B cell (primary cell): Measurements from ENCODE around the gene PLA2R1. TPM values are rescaled to one million over a fixed set of nuclear protein-coding genes. Genes with fewer than 3 reads are reported as not detected.

Source experiments
- ATAC-seq: fragments of 200-7000 bp; cut with Tn5 transposase; one replicate; pipeline ENCODE4 v1.10.0; 2021; ENCODE audit warnings: low read depth, mild to moderate bottlenecking, moderate number of reproducible peaks, moderate library complexity
- CTCF ChIA-PET: fragments of 350-600 bp; sonication (Branson Sonifier 250); formaldehyde crosslinking; loops from one replicate; lab custom pipeline; 2021; ENCODE audit warnings: antibody characterized with exemption, inconsistent platforms; lab: Charles Lee
- POLR2A ChIA-PET: fragments of 350-600 bp; sonication (Branson Sonifier 250); formaldehyde crosslinking; loops from one replicate; lab custom pipeline; 2021; ENCODE audit warnings: antibody characterized with exemption; lab: Charles Lee
- DNase-seq: peaks from one replicate; pipeline ENCODE4 v3.0.0; 2013
- H2AFZ ChIP-seq: 2 replicates; pipeline ENCODE4 v1.6.1; 2012; ENCODE audit warnings: mild to moderate bottlenecking, low read depth, low read length; ENCODE audit not compliant: insufficient read depth, poor library complexity, severe bottlenecking
- H3K27ac ChIP-seq, 2 donors: 1 replicate in 1 of 2; 2 replicates in 1 of 2; pipeline ENCODE4 v1.5.1; 2012 to 2013; ENCODE audit warnings: low read length in 2 of 2, mild to moderate bottlenecking in 2 of 2, moderate library complexity in 1 of 2
- H3K27me3 ChIP-seq, 4 experiments: fragments of 200-600 bp in 1 of 4; sonication (generic) in 1 of 4; replicated peaks in 1 of 4; 1 replicate in 2 of 4; 2 replicates in 2 of 4; pipeline versions ENCODE4 v1.6.1 to v1.7.0; 2013 to 2016; ENCODE audit warnings: low read length in 3 of 4, mild to moderate bottlenecking in 2 of 4, mixed read lengths in 1 of 4, moderate library complexity in 1 of 4; ENCODE audit not compliant: insufficient read depth in 4 of 4, control insufficient read depth in 3 of 4; ENCODE audit errors: control extremely low read depth in 1 of 4
- H3K36me3 ChIP-seq, 2 experiments: replicated peaks in 1 of 2; 1 replicate in 1 of 2; 2 replicates in 1 of 2; pipeline versions ENCODE4 v1.6.1 to v1.7.1; 2013; ENCODE audit warnings: low read length in 1 of 2; ENCODE audit not compliant: insufficient read depth in 2 of 2, control insufficient read depth in 1 of 2; ENCODE audit errors: control extremely low read depth in 1 of 2, extremely low read depth in 1 of 2
- H3K4me1 ChIP-seq, 2 donors: fragments of 200-600 bp in 1 of 2; sonication (generic) in 1 of 2; 1 replicate in 1 of 2; 2 replicates in 1 of 2; pipeline versions ENCODE4 v1.5.1 to v1.6.1; 2013 to 2017; ENCODE audit warnings: low read length in 2 of 2; ENCODE audit not compliant: control insufficient read depth in 2 of 2, insufficient read depth in 2 of 2
- H3K4me2 ChIP-seq: replicated peaks from 2 replicates; pipeline ENCODE3; 2012; ENCODE audit warnings: mild to moderate bottlenecking, low read depth, low read length; ENCODE audit not compliant: poor library complexity, severe bottlenecking
- H3K4me3 ChIP-seq, 5 experiments: fragments of 200-600 bp in 1 of 5; sonication (generic) in 1 of 5; 1 replicate in 3 of 5; 2 replicates in 2 of 5; pipeline versions ENCODE4 v1.5.1 to v1.7.0; 2011 to 2016; ENCODE audit warnings: low read length in 4 of 5, mild to moderate bottlenecking in 4 of 5, low read depth in 2 of 5, control low read depth in 1 of 5, moderate library complexity in 1 of 5; ENCODE audit not compliant: insufficient read depth in 1 of 5; ENCODE audit errors: control extremely low read depth in 1 of 5, extremely low read depth in 1 of 5
- H3K79me2 ChIP-seq: fragments of 200-600 bp; sonication (generic); one replicate; pipeline ENCODE4 v1.6.0; 2016; ENCODE audit warnings: low read length; ENCODE audit not compliant: control insufficient read depth, insufficient read depth
- H3K9ac ChIP-seq: fragments of 200-600 bp; sonication (generic); 2 replicates; pipeline ENCODE4 v1.6.1; 2017; ENCODE audit warnings: mild to moderate bottlenecking, low read length, moderate library complexity
- H3K9me3 ChIP-seq, 3 donors: one replicate each; pipeline versions ENCODE4 v1.6.1 to v1.7.1; 2013; ENCODE audit warnings: low read length in 2 of 3; ENCODE audit not compliant: control insufficient read depth in 2 of 3, insufficient read depth in 1 of 3; ENCODE audit errors: control extremely low read depth in 1 of 3
- H4K20me1 ChIP-seq: 2 replicates; pipeline ENCODE4 v1.6.0; 2012; ENCODE audit warnings: mild to moderate bottlenecking, low read length; ENCODE audit not compliant: insufficient read depth, control insufficient read depth, poor library complexity, severe bottlenecking
- H3K27ac Mint-ChIP-seq: one replicate; pipeline ENCODE4 v1.8.0; 2021; ENCODE audit warnings: mixed read lengths
- H3K27me3 Mint-ChIP-seq: one replicate; pipeline ENCODE4 v1.8.0; 2021; ENCODE audit warnings: mixed read lengths
- H3K4me1 Mint-ChIP-seq: one replicate; pipeline ENCODE4 v1.8.0; 2021; ENCODE audit warnings: mixed read lengths
- H3K4me3 Mint-ChIP-seq: one replicate; pipeline ENCODE4 v1.8.0; 2021; ENCODE audit warnings: mixed read lengths
- H3K9me3 Mint-ChIP-seq: one replicate; pipeline ENCODE4 v1.8.0; 2022; ENCODE audit warnings: mixed read lengths; ENCODE audit not compliant: insufficient read depth
- CTCF ChIP-seq: fragments of 200-600 bp; IDR thresholded peaks from one replicate; pipeline ENCODE4 v1.8.0; 2022; ENCODE audit warnings: antibody characterized with exemption, mild to moderate bottlenecking
- EZH2 ChIP-seq: IDR thresholded peaks from 2 replicates; pipeline ENCODE4 v1.6.1; 2012; ENCODE audit warnings: borderline replicate concordance, low read depth, mild to moderate bottlenecking, moderate library complexity, low read length; ENCODE audit not compliant: insufficient read depth, poor library complexity, severe bottlenecking
- WGBS: methylation state at CpG from one replicate; pipeline ENCODE4 v1.1.5; 2013; ENCODE audit warnings: missing lambda C conversion rate; ENCODE audit not compliant: insufficient coverage; 5-methylcytosine and 5-hydroxymethylcytosine counted together
- intact Hi-C: fragments of 100-400 bp; cut with micrococcal nuclease; formaldehyde crosslinking; loops from one replicate; pipeline ENCODE4 v1.10.0; 2022
- polyA plus RNA-seq: library from polyadenylated mRNA; depleted of rRNA; stranded (reverse); fragments of >200 nt; gene quantifications from 2 replicates; pipeline ENCODE4 v1.2.3, GENCODE V29; 2012
- total RNA-seq, 2 donors: library from RNA; stranded (reverse); fragments of 120-200 nt in 1 of 2; gene quantifications; 1 replicate in 1 of 2; 2 replicates in 1 of 2; pipeline versions ENCODE4 v1.2.3 to v1.2.4, GENCODE V29; 2013 to 2022

Gene PLA2R1
- total and polyA plus RNA-seq, 2 donors (not counting 1 experiment from before 2014, with no cell fraction given): not detected

- Histone ChIP-seq H3K9ac (no peak overlapping the region), H3K4me1 (no peaks in the 10 kb centered on the region), H2AFZ (no peak overlapping the region), H3K27ac (no peak overlapping the region), H3K4me3 (no peak overlapping the region), H3K36me3 (no peaks in the 10 kb centered on the region), H3K79me2 (no peaks in the 10 kb centered on the region), H3K4me2 (no peak overlapping the region), H4K20me1 (no peaks in the 10 kb centered on the region), H3K27me3 (peaks cover 0 to 3% (median 1%) of the 10 kb centered on the region in 4 experiments), H3K9me3 (peaks cover 0 to 3% (median 1%) of the 10 kb centered on the region in 3 donors)
- intact Hi-C loops: no loop called here
- no peaks in the 10 kb centered on the region for H3K4me1 Mint-ChIP-seq
- no peak overlapping the region for H3K4me3 Mint-ChIP-seq
- TF ChIP-seq CTCF (no peak), EZH2 (no peak)
- no peaks in the 10 kb centered on the region for H3K9me3 Mint-ChIP-seq
- no CpG with 5 or more reads among the region's 7 CpGs for WGBS
- peaks cover 19% of the 10 kb centered on the region for H3K27me3 Mint-ChIP-seq
- DNase-seq (no peak), ATAC-seq (no peak)
- no peak overlapping the region for H3K27ac Mint-ChIP-seq
- ChIA-PET CTCF (no interaction called here), POLR2A (no interaction called here)
Observed at GRCh38 chr2:159982842-159983785, 79.3 kb downstream of the PLA2R1 start.

- no peak overlapping the region for H3K4me3 Mint-ChIP-seq
- no peaks in the 10 kb centered on the region for H3K4me1 ChIP-seq
- H4K20me1 ChIP-seq: no peaks in the 10 kb centered on the region
- no peak overlapping the region for H3K4me2 ChIP-seq
- TF ChIP-seq EZH2 (no peak), CTCF (no peak)
- H3K9ac ChIP-seq: no peak overlapping the region
- H3K27me3 ChIP-seq: peaks cover 0 to 3% (median 2%) of the 10 kb centered on the region in 4 experiments
- H3K27ac Mint-ChIP-seq: no peak overlapping the region
- no peak overlapping the region for H2AFZ ChIP-seq
- ATAC-seq (no peak), DNase-seq (no peak)
- H3K9me3 Mint-ChIP-seq: no peaks in the 10 kb centered on the region
- H3K27me3 Mint-ChIP-seq: peaks cover 15% of the 10 kb centered on the region
- H3K27ac ChIP-seq: no peak overlapping the region
- no peaks in the 10 kb centered on the region for H3K4me1 Mint-ChIP-seq
- H3K36me3 ChIP-seq: no peaks in the 10 kb centered on the region
- CTCF ChIA-PET: no interaction called here
- no peak overlapping the region for H3K4me3 ChIP-seq
- POLR2A ChIA-PET: no interaction called here
- no peaks in the 10 kb centered on the region for H3K79me2 ChIP-seq
- intact Hi-C loops: no loop called here
- 0% methylated on average over 1 of the region's 3 CpGs for WGBS
- H3K9me3 ChIP-seq: peaks cover 0 to 3% (median 1%) of the 10 kb centered on the region in 3 donors
Observed at GRCh38 chr2:159982270-159982669, 80.1 kb downstream of the PLA2R1 start.
